DMS79 (cell line): Measurements from ENCODE around the gene LRRC8C.
"Not testable (repeated sequence)": the region's sequence is repeated elsewhere in the genome, so short reads cannot be mapped to it uniquely, and the experiment has no call there.

ENCODE experiments used
- DNase-seq: peaks from one replicate; lab custom pipeline; 2025; lab: John Stamatoyannopoulos, UW

LRRC8C gene

DNA sequence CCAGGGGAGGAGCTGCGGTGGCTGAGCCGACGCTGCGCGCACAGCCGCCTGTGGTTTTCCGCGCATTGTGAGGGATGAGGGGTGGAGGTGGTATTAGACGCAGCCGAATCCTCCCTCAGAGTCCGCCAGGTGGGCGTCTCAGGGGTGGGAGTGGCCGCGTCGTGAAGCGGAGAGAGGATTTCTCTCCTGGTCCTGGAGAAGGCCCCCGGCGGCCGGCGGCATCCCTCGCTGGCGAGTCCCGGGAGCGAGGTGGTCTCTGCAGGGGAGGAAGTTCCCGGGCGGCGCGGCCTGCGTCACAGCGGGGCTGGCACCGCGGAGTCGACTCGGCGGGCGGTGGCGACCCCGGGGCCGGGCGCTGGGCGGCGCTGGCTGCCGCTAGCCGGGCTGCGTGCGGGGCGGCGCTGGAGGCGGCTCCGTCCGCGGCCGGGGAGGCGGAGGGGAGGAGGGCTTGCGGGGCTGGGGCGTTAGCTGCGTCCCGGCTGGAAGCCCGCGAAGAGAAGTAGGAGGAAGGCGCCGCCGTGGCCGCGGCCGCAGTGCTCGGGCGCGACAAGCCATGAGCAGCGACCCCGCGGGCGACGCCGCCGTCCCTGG lies at the start of gene LRRC8C:
LRRC8C (plus strand) TSS at position 464 of the 591 bp plus-strand sequence. CDS start 53,354 bp downstream, outside the sequence.
- DNase-seq, result peak; percentile 55

GRCh38 chr1:89584211-89584610 lies 48.7 kb upstream of the LRRC8C start:
- no peak for DNase-seq

DNA sequence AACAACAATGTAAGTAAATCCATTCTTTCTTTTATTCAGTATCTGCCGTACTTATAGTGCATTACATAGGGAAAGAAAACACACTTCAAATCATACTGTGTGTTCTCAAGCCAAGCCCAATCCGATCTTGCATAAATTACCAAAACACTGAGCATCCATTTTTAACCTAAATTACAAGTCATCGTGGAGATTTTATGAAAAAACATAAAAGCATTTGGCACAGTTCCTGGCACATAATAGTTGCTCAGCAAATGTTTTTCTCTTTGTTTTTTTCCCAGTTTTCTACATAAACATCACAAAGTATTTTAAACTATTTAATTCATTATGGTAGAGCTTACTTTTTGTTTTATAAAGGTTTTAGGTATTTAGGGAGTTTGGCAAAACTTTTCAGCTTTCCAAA lies 48.1 kb upstream of the LRRC8C start:
- no peak for DNase-seq

- DNase-seq, result no peak
Observed at GRCh38 chr1:89587729-89588161, 45.2 kb upstream of the LRRC8C start.

DNA sequence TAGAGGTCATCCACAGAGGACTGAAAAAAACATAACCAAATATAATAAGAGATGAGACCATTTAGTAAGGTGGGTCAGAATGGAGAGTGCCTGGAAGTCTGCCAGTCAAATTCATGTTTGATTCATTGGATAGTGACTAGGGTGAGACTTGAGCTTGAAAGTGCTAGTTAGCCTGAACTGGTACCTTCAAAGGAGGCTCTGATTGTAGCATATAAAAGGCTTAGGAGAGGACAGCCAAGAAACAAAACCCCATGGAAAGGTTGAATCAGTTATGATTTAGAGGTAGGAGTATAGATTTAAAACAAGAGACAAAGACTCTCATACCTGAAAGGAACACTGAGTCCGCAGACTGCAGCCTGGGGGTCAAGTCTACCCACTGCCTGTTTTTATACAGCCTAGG lies 44.4 kb upstream of the LRRC8C start:
- no peak for DNase-seq

DNA sequence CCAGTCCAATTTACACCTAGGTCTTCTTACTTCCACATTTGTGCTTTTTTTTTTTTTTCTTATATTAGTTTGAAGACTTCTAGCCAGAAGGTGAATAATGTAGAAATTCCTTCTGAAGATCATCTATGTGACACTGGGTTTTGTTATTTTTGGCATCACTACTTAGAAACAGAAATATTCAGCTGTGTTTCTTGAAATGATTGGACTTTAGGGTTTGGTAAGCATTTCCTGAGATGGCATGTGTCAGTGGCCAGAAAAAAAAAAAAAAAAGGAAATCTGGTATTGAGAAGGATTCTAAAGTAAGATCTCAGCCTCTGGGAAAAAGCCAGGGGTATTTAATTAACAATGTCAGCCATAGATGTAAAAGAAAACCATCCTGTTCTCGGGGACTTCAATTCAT lies 43.4 kb upstream of the LRRC8C start:
- no peak for DNase-seq

DNA sequence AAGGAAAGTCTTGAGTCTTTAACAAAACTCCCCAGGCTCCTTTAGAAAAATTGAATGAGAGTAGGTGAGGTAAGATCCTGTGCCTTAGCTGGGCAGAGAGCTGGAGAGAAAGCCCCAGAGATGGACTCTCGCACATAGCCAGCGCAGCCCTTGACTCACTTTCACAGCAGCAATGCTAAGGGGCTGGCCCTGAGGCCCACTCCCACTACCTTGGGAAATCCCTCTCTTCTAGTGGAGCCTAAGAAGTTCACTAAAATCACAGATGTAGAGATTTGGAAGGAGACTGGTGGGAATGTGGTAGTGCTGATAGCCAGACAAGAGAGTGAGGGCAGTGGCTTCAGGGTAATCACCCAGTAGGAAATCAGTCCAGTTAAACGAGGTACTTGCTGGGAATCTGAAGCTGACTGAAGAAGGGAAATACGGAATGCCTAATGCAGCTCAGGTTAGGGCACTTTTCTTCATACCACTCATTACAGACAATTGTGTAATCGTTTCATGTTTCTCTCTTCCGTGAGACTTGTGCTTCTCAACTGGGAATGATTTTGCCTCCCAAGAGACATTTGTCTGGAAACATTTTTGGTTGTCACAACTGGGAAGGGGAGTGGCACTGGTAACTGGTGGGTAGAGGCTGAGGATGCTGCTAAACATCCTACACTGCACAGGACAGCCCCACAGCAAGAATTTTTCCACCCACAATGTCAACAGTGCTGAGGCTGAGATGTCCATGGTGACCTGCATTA lies 42.4 kb upstream of the LRRC8C start:
- no peak for DNase-seq

DNA sequence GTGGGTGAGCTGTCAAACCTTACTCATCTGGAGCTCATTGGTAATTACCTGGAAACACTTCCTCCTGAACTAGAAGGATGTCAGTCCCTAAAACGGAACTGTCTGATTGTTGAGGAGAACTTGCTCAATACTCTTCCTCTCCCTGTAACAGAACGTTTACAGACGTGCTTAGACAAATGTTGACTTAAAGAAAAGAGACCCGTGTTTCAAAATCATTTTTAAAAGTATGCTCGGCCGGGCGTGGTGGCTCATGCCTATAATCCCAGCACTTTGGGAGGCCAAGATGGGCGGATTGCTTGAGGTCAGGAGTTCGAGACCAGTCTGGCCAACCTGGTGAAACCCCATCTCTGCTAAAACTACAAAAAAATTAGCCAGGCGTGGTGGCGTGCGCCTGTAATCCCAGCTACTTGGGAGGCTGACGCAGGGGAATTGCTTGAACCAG lies 40.0 kb upstream of the LRRC8C start:
- not testable (repeated sequence) for DNase-seq

DNA sequence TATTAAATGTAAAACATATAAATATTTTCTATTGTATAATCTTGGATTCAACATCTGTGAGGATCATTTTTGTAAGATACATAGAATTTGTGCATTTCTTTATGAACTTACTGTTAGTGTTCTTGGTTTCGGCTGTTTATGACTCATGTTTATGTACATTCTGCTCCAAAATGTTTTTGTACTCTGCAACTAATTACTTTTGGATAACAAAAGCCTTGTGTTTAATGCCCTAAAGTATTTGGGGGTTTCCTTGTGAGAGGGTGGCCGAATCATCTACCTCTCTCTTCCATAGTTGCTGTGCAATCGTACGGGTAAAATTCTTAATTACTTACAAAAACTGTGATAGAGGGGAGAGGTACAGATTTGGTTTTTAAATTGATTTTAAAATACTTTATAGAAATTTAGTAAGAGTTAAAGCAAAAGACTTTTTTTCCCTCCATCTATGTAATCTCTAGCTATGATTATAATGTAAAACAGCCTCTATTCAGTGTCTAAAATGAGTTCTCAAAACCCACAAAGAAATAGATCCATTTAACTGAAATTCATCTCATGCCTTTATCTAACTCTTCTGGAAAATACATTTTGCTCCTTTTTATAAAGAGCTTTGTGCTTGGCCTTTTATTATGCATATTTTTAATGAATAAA lies 38.7 kb upstream of the LRRC8C start:
- DNase-seq, result no peak

DNA sequence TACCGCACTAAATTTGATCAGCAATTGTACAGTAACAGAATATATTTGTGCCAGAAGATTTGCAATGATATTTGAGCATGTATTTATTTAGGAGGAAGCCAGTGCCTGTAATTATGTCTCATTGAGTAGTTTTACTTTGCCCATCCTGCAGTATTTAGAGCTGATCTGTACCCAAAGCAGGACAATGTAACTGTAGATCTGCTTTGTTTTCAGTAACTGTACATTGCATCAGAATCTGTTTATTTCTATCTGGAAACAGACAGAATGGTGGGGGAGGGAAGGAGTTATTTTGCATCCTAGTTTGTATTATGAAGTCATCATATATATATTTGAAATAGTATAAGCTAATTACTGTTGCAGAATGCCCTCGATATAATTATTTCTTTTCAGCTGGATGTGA lies 36.2 kb upstream of the LRRC8C start:
- DNase-seq, result no peak

DNA sequence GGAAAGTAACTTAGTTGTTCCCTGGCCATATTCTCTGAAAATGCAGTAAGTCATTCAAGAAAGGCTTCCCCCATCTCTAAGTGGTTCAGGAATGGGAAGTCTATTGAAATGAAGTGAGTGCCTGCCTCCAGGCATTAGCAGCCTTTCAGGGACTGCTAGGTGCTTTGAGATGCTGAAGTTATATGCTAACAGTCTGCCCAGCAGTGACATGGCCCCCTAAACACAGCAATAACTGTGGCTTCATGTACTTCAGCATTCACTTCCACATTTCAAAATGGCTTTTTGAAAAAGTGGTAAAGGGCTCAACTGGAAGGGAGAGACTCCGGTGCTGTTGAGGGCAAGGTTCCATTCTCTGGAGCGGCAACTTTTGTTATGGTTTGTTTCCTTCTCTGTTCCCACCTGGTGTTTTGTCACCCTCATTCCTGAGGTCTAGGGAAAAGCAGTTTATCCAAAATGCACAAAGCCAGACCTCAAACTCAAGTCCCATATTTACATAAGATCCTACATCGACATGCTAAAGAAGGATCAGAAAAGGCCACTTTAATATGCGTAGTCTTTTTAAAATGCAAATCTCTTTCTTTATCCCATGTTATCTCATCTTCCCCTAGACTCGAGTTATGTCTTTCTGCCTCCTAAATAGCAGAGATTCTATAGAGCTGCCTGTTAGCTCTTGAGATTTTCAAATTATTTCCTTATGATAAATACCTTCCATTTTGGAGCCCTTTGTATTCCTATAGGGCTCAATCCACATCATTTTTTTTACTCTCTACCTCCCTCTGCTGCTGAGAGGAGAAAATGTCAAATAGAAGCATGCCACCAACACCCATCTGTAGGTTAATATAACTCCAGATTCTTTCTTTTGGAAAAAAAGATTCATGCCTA lies 34.2 kb upstream of the LRRC8C start:
- no peak for DNase-seq

GRCh38 chr1:89599332-89599630 lies 33.6 kb upstream of the LRRC8C start:
- no peak for DNase-seq

DNA sequence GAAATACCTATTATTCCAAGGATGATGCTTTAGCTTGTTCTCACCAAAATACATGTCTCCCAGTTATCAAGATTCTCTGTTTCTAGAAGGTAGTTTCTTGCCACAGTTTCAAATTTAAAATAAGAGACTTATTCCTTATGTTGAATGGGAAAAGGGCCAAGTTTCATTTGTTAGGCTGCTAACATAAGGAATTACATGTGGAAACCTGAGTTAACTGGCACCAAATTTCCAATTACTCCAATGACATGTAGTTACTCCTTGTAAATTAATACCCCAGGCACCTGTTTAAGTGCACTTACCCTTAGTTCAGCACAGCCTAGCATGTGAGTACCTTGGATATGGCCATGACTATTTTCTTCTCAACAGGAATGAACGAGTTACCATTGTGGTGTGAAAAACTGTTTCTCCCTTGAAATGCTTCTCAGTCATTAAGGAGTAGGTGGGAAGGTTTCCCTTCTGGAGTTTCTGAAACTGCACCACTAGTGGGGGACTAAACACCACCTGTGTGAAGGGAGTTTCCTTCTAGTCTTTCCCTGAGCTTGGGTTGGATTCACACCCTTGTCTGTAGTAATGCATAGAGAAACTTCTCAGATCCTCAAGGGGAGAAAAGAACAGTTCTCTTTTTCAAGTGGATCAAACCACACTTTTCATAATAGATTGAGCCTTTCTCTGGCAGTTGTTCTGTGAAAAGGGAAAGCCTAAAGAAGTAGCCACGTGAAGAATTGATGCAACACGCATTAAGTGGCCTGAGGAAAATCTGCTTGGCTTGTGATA lies 32.3 kb upstream of the LRRC8C start:
- peak; percentile 39 for DNase-seq

- DNase-seq, result no peak
Observed at GRCh38 chr1:89602871-89603404, 30.0 kb upstream of the LRRC8C start.

GRCh38 chr1:89603651-89604413 lies 29.1 kb upstream of the LRRC8C start:
- DNase-seq, result no peak

GRCh38 chr1:89604414-89604735 lies 28.5 kb upstream of the LRRC8C start:
- DNase-seq, result no peak

DNA sequence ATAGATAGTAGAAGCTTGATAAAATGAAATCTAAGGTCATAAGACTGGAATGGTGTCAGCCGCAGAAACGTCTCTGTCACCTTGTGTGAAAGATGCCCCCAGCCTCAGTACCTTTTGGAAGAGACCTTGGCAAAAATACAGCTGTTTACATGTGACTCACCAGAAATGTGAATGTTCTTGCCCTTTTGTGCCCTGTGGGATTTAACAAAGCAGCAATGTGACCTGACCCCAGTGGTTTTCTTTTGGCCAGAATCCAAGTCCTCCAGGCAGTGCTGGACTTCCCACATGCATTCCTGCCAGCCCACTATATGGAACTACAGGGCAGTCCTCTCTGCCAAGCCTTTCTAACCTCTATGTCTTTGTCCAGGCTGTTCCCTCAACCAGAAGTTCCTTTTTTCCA lies 27.2 kb upstream of the LRRC8C start:
- DNase-seq, result no peak

- DNase-seq, result no peak
Observed at GRCh38 chr1:89606227-89606980, 26.5 kb upstream of the LRRC8C start.

DNA sequence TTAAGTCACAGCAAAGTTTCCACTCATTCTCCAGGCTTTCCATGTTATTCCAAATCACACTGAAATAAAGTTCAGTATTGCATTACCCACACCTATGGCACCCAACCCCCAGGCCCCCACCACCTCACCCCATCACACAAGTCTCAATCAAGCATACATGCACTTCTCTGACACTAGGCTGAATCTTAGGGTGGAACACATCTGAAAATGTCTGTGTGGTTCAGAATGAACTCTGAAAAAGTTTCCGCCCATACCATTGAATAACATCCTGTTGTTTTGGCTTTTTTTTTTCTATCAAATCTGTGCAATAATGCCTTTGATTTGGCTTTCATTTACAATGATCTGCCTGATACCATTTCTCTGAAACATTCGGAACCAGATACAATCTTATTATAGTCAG lies 25.8 kb upstream of the LRRC8C start:
- no peak for DNase-seq
